Measurements from ENCODE around the gene TBC1D32. TPM values are rescaled to one million over a fixed set of nuclear protein-coding genes. Genes with fewer than 3 reads are reported as not detected.

TBC1D32 gene
- total and polyA plus RNA-seq, 7 donors: 0.60 to 6.1 (median 2.1) TPM

GRCh38 chr6:121171879-121172278 is 162.4 kb downstream of the TBC1D32 start:
- TF ChIP-seq POLR2A (IDR thresholded peaks at IDR 0.05) (no peak), EP300 (IDR thresholded peaks at IDR 0.05) (no peak), POLR2AphosphoS5 (IDR thresholded peaks at IDR 0.05) (no peak), CTCF (IDR thresholded peaks at IDR 0.05) (no peak)
- Histone ChIP-seq H3K9me3 (no peaks in the 10 kb centered on the region), H3K27ac (no peak overlapping the region), H3K4me1 (no peaks in the 10 kb centered on the region), H3K27me3 (no peaks in the 10 kb centered on the region), H3K36me3 (no peaks in the 10 kb centered on the region), H3K4me3 (no peak overlapping the region)
- DNase-seq: no peak
- intact Hi-C loops (cut with DNase I): no loop called here
- 29 to 70% methylated on average over 4 of the region's 4 CpGs for WGBS, 2 donors

GRCh38 chr6:121161886-121162285 is 172.4 kb downstream of the TBC1D32 start:
- no peak overlapping the region for H3K27ac ChIP-seq
- no peak for TF ChIP-seq POLR2AphosphoS5 (IDR thresholded peaks at IDR 0.05)
- TF ChIP-seq CTCF (IDR thresholded peaks at IDR 0.05): no peak
- no peak for TF ChIP-seq POLR2A (IDR thresholded peaks at IDR 0.05)
- TF ChIP-seq EP300 (IDR thresholded peaks at IDR 0.05): no peak
- no peak overlapping the region for H3K4me3 ChIP-seq
- H3K36me3 ChIP-seq: peaks cover 0 to 6% (median 0%) of the 10 kb centered on the region in 4 donors
- no peak for DNase-seq
- H3K9me3 ChIP-seq: no peaks in the 10 kb centered on the region
- no peaks in the 10 kb centered on the region for H3K4me1 ChIP-seq
- intact Hi-C loops (cut with DNase I): no loop called here
- H3K27me3 ChIP-seq: no peaks in the 10 kb centered on the region

- Histone ChIP-seq H3K9me3 (no peaks in the 10 kb centered on the region), H3K4me1 (no peaks in the 10 kb centered on the region), H3K27me3 (no peaks in the 10 kb centered on the region), H3K36me3 (peaks cover 0 to 6% (median 0%) of the 10 kb centered on the region in 4 donors), H3K4me3 (no peak overlapping the region), H3K27ac (no peak overlapping the region)
- WGBS, 2 donors: 89 to 93% methylated on average over 2 of the region's 2 CpGs
- TF ChIP-seq CTCF (IDR thresholded peaks at IDR 0.05) (no peak), EP300 (IDR thresholded peaks at IDR 0.05) (no peak), POLR2A (IDR thresholded peaks at IDR 0.05) (no peak), POLR2AphosphoS5 (IDR thresholded peaks at IDR 0.05) (no peak)
- intact Hi-C loops (cut with DNase I): no loop called here
- DNase-seq: no peak
Measured at GRCh38 chr6:121160276-121160675, 174.0 kb downstream of the TBC1D32 start.

- Histone ChIP-seq H3K36me3 (peaks cover 0 to 6% (median 0%) of the 10 kb centered on the region in 4 donors), H3K4me3 (no peak overlapping the region), H3K27me3 (no peaks in the 10 kb centered on the region), H3K9me3 (no peaks in the 10 kb centered on the region), H3K4me1 (no peaks in the 10 kb centered on the region), H3K27ac (no peak overlapping the region)
- intact Hi-C loops (cut with DNase I): no loop called here
- no peak for DNase-seq
- TF ChIP-seq EP300 (IDR thresholded peaks at IDR 0.05): no peak
- TF ChIP-seq CTCF (IDR thresholded peaks at IDR 0.05): no peak
- TF ChIP-seq POLR2A (IDR thresholded peaks at IDR 0.05): no peak
- TF ChIP-seq POLR2AphosphoS5 (IDR thresholded peaks at IDR 0.05): no peak
Measured at GRCh38 chr6:121158891-121159290, 175.4 kb downstream of the TBC1D32 start.

GRCh38 chr6:121158438-121158837 is 175.8 kb downstream of the TBC1D32 start:
- Histone ChIP-seq H3K27me3 (no peaks in the 10 kb centered on the region), H3K36me3 (peaks cover 0 to 6% (median 0%) of the 10 kb centered on the region in 4 donors), H3K4me3 (no peak overlapping the region), H3K4me1 (no peaks in the 10 kb centered on the region), H3K9me3 (no peaks in the 10 kb centered on the region), H3K27ac (no peak overlapping the region)
- TF ChIP-seq EP300 (IDR thresholded peaks at IDR 0.05): no peak
- no peak for TF ChIP-seq CTCF (IDR thresholded peaks at IDR 0.05)
- TF ChIP-seq POLR2AphosphoS5 (IDR thresholded peaks at IDR 0.05): no peak
- TF ChIP-seq POLR2A (IDR thresholded peaks at IDR 0.05): no peak
- intact Hi-C loops (cut with DNase I): no loop called here
- no peak for DNase-seq
